IMR-90 (cell line): ENCODE data around the gene PRKCSH. TPM values are rescaled to one million over a fixed set of nuclear protein-coding genes. Genes with fewer than 3 reads are reported as not detected.

ENCODE experiments used
- ATAC-seq: fragments of 200-7000 bp; cut with Tn5 transposase; 2 replicates; pipeline ENCODE4 v1.9.1; 2020; ENCODE audit warnings: low read depth, mild to moderate bottlenecking, moderate library complexity
- BruUV-seq: library from RNA; stranded (reverse); fragments of 400-500 nt; replicated peaks from 2 replicates; lab custom pipeline; 2021; lab: Mats Ljungman, UMichigan
- CTCF ChIA-PET: fragments of 300-600 bp; formaldehyde crosslinking; extraction: SDS; loops from one replicate; lab custom pipeline; 2021; ENCODE audit warnings: antibody characterized with exemption; lab: Yijun Ruan, JAX
- POLR2A ChIA-PET: fragments of 300-600 bp; sonication (Branson Sonifier 250); formaldehyde crosslinking; loops from one replicate; lab custom pipeline; 2022; ENCODE audit warnings: antibody characterized with exemption; ENCODE audit not compliant: unreplicated experiment; lab: Charles Lee
- DNase-seq: peaks from one replicate; pipeline ENCODE4 v3.0.0; 2013
- H2AFZ ChIP-seq: replicated peaks from 2 replicates; pipeline ENCODE3; 2013; ENCODE audit warnings: low read length, mild to moderate bottlenecking; ENCODE audit not compliant: poor library complexity
- H2AK5ac ChIP-seq: 2 replicates; pipeline ENCODE4 v1.6.1; 2013; ENCODE audit warnings: low read depth, low read length, inconsistent platforms
- H2AK9ac ChIP-seq: replicated peaks from 2 replicates; pipeline ENCODE3; 2013; ENCODE audit warnings: mild to moderate bottlenecking, low read depth, low read length, moderate library complexity; ENCODE audit not compliant: poor library complexity
- H2BK120ac ChIP-seq: 2 replicates; pipeline ENCODE4 v1.6.1; 2013; ENCODE audit warnings: low read depth, low read length, inconsistent platforms
- H2BK15ac ChIP-seq: 3 replicates; pipeline ENCODE4 v1.6.1; 2013; ENCODE audit warnings: low read depth, low read length, inconsistent platforms
- H2BK20ac ChIP-seq: 2 replicates; pipeline ENCODE4 v1.6.1; 2013; ENCODE audit warnings: low read depth, mild to moderate bottlenecking, inconsistent platforms, low read length, moderate library complexity
- H2BK5ac ChIP-seq: 2 replicates; pipeline ENCODE4 v1.6.1; 2013; ENCODE audit warnings: mild to moderate bottlenecking, low read depth, low read length, inconsistent platforms; ENCODE audit not compliant: poor library complexity, severe bottlenecking
- H3K14ac ChIP-seq: replicated peaks from 2 replicates; pipeline ENCODE4 v1.6.1; 2013; ENCODE audit warnings: low read depth, low read length, inconsistent platforms
- H3K18ac ChIP-seq: 2 replicates; pipeline ENCODE4 v1.6.1; 2013; ENCODE audit warnings: low read depth, low read length, control low read depth
- H3K23ac ChIP-seq: 2 replicates; pipeline ENCODE4 v1.6.1; 2013; ENCODE audit warnings: low read depth, low read length, inconsistent platforms
- H3K27ac ChIP-seq: 2 replicates; pipeline ENCODE4 v1.5.1; 2013; ENCODE audit warnings: mild to moderate bottlenecking, control low read depth, low read length; ENCODE audit not compliant: insufficient read depth
- H3K27me3 ChIP-seq: 2 replicates; pipeline ENCODE4 v1.6.1; 2013; ENCODE audit warnings: low read length; ENCODE audit not compliant: control insufficient read depth, insufficient read depth
- H3K36me3 ChIP-seq: 2 replicates; pipeline ENCODE4 v1.6.1; 2013; ENCODE audit warnings: low read length, mixed read lengths; ENCODE audit not compliant: control insufficient read depth, insufficient read depth
- H3K4ac ChIP-seq: 2 replicates; pipeline ENCODE4 v1.6.1; 2013; ENCODE audit warnings: low read depth, low read length, inconsistent platforms
- H3K4me1 ChIP-seq: 2 replicates; pipeline ENCODE4 v1.6.1; 2013; ENCODE audit warnings: low read length, mixed read lengths; ENCODE audit not compliant: control insufficient read depth, insufficient read depth
- H3K4me2 ChIP-seq: 2 replicates; pipeline ENCODE4 v1.6.1; 2013; ENCODE audit warnings: low read depth, mild to moderate bottlenecking, control low read depth, low read length, moderate library complexity
- H3K4me3 ChIP-seq: 2 replicates; pipeline ENCODE4 v1.5.1; 2013; ENCODE audit warnings: low read depth, mild to moderate bottlenecking, control low read depth, low read length, moderate library complexity; ENCODE audit not compliant: insufficient read depth
- H3K56ac ChIP-seq: 2 replicates; pipeline ENCODE4 v1.6.1; 2013; ENCODE audit warnings: low read length, inconsistent platforms; ENCODE audit not compliant: insufficient read depth; ENCODE audit errors: extremely low read depth
- H3K79me1 ChIP-seq, 2 experiments: 2 replicates each; pipeline ENCODE4 v1.6.1; 2013; ENCODE audit warnings: low read length in 2 of 2, inconsistent platforms in 1 of 2, low read depth in 1 of 2
- H3K9ac ChIP-seq: 2 replicates; pipeline ENCODE4 v1.6.1; 2013; ENCODE audit warnings: low read depth, low read length, control low read depth
- H3K9me1 ChIP-seq: 2 replicates; pipeline ENCODE4 v1.6.1; 2013; ENCODE audit warnings: low read length, inconsistent platforms; ENCODE audit not compliant: insufficient read depth
- H3K9me3 ChIP-seq: 2 replicates; pipeline ENCODE4 v1.6.1; 2013; ENCODE audit warnings: low read length; ENCODE audit not compliant: control insufficient read depth, insufficient read depth
- H4K20me1 ChIP-seq: 2 replicates; pipeline ENCODE4 v1.6.1; 2013; ENCODE audit warnings: low read length, inconsistent platforms; ENCODE audit not compliant: insufficient read depth
- H4K5ac ChIP-seq: 2 replicates; pipeline ENCODE4 v1.6.1; 2013; ENCODE audit warnings: mild to moderate bottlenecking, low read depth, low read length, control low read depth
- H4K8ac ChIP-seq, 2 experiments: 2 replicates each; pipeline ENCODE4 v1.6.1; 2013; ENCODE audit warnings: low read depth in 2 of 2, low read length in 2 of 2, control low read depth in 1 of 2, inconsistent platforms in 1 of 2
- H4K91ac ChIP-seq: 2 replicates; pipeline ENCODE4 v1.6.1; 2013; ENCODE audit warnings: low read depth, low read length, inconsistent platforms; ENCODE audit not compliant: insufficient read depth
- CHD1 ChIP-seq: IDR thresholded peaks from 2 replicates; pipeline ENCODE4 v1.6.1; 2012; ENCODE audit warnings: low read depth, low read length, improper control_type of control experiment
- CTCF ChIP-seq: conservative IDR thresholded peaks from 2 replicates; pipeline ENCODE4 v1.5.1; 2012; ENCODE audit warnings: mild to moderate bottlenecking, low read depth, low read length, improper control_type of control experiment
- MAZ ChIP-seq: IDR thresholded peaks from 2 replicates; pipeline ENCODE4 v1.6.1; 2012; ENCODE audit warnings: low read depth, mild to moderate bottlenecking, low read length, improper control_type of control experiment, moderate library complexity, borderline replicate concordance
- MXI1 ChIP-seq: IDR thresholded peaks from 2 replicates; pipeline ENCODE4 v1.6.1; 2012; ENCODE audit warnings: low read depth, mild to moderate bottlenecking, low read length, moderate library complexity, borderline replicate concordance
- SMC3 ChIP-seq: fragments of 150-350 bp; IDR thresholded peaks from 2 replicates; pipeline ENCODE4 v1.6.1; 2016; ENCODE audit warnings: low read depth, mild to moderate bottlenecking, antibody characterized with exemption, low read length, moderate library complexity
- WGBS, 2 experiments: methylation state at CpG; one replicate each; pipeline versions ENCODE4 v1.1.5 to v1.1.7; 2013; ENCODE audit warnings: missing lambda C conversion rate in 2 of 2; ENCODE audit not compliant: insufficient read length in 1 of 2; ENCODE audit errors: extremely low coverage in 2 of 2; 5-methylcytosine and 5-hydroxymethylcytosine counted together
- dilution Hi-C: fragments of 300-500 bp; cut with HindIII; formaldehyde crosslinking; loops from one replicate; pipeline ENCODE4 v1.14.3; 2018; ENCODE audit warnings: low sequenced_read_pairs; ENCODE audit not compliant: unreplicated experiment
- in situ Hi-C: fragments of 300-500 bp; cut with MboI; formaldehyde crosslinking; loops from 3 replicates; pipeline ENCODE4 v1.14.3; 2019; ENCODE audit warnings: low sequenced_read_pairs, inconsistent platforms, mixed read lengths
- intact Hi-C: fragments of 100-400 bp; cut with micrococcal nuclease; formaldehyde crosslinking; loops from 2 replicates; pipeline ENCODE4 v1.10.0; 2022
- polyA plus RNA-seq, 3 experiments: library from polyadenylated mRNA; depleted of rRNA; stranded (reverse); fragments of >200 nt; gene quantifications; 2 replicates each; pipeline ENCODE4 v1.2.3, GENCODE V29; 2012; ENCODE audit warnings: low replicate concordance in 1 of 3
- total RNA-seq: library from RNA; depleted of rRNA; stranded (reverse); fragments of >200 nt; gene quantifications from 2 replicates; pipeline ENCODE4 v1.2.3, GENCODE V29; 2012
- TF ChIP-seq, protein P1 (sequence below): fragments of 150-350 bp; IDR thresholded peaks from 2 replicates; pipeline ENCODE4 v1.6.1; 2017; ENCODE audit warnings: mild to moderate bottlenecking, antibody characterized with exemption, low read length, low read depth

Gene PRKCSH
- total and polyA plus RNA-seq, 2 of the 4 experiments (the other 2 are of a cell fraction), result 36.0 to 252 TPM

DNA sequence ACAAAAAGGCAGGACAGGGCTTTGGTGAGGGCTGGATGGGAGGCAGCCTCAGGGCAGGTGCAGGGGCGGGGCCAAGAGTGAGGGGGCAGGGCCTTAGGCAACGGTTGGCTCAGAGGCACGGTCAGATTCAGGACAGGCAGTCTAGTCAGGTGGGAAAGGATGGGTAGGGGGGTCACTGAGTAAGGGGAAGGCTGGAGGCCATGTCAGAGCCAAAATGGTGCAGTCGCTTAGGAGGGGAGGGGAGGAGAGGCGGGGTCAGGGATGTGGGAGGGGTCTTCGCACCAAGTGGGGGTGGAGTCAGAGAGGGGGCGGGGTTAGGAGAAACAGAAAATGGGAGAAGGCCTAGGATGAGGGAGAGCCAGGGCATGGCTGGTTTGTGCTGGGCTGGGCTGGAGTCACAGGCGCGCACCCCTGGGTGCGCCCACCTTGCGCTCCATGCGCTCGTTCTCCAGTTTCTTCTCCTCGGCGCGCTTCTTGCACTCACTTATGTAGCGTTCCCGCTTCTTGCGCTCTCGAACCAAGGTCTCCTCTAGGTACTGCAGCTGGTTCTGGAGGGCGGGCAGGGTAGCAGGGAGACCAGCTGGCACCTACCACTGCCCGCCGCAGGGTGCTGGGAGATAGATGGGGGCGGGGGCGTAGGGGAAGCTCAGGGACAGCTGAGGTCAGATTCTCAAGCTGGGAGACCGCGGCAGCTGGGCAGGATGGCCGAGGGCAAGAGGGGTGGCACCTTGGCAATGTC is 9.5 kb upstream of the PRKCSH start:
- H3K9me1 ChIP-seq, result no peaks in the 10 kb centered on the region

More for the DNA sequence above, 9.5 kb upstream of the PRKCSH start:
- H3K9ac ChIP-seq, result no peak overlapping the region
- no peak overlapping the region for H3K14ac ChIP-seq
- no peak overlapping the region for H2BK15ac ChIP-seq
- no peak overlapping the region for H3K23ac ChIP-seq
- no peaks in the 10 kb centered on the region for H3K4me1 ChIP-seq
- no TSS peak for BruUV-seq
- intact Hi-C loops, result no loop called here
- H3K56ac ChIP-seq, result no peak overlapping the region
- no peak overlapping the region for H2BK120ac ChIP-seq
- WGBS, 2 experiments, result 91% methylated on average over 12 of the region's 28 CpGs; no CpG with 5 or more reads in 1 of the 2 experiments
- ATAC-seq (no peak), DNase-seq (no peak)
- no peaks in the 10 kb centered on the region for H3K79me1 ChIP-seq
- H2AK5ac ChIP-seq, result no peak overlapping the region
- no peak for TF ChIP-seq CHD1
- TF ChIP-seq CTCF, result no peak
- TF ChIP-seq SMC3, result no peak
- TF ChIP-seq MXI1, result no peak
- TF ChIP-seq MAZ, result no peak
- TF ChIP-seq, protein P1, sequence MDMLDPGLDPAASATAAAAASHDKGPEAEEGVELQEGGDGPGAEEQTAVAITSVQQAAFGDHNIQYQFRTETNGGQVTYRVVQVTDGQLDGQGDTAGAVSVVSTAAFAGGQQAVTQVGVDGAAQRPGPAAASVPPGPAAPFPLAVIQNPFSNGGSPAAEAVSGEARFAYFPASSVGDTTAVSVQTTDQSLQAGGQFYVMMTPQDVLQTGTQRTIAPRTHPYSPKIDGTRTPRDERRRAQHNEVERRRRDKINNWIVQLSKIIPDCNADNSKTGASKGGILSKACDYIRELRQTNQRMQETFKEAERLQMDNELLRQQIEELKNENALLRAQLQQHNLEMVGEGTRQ, result no peak
- H4K20me1 ChIP-seq, result no peaks in the 10 kb centered on the region
- no peak overlapping the region for H3K18ac ChIP-seq
- no peak overlapping the region for H3K4me2 ChIP-seq
- no peak overlapping the region for H3K27ac ChIP-seq
- no peaks in the 10 kb centered on the region for H3K9me3 ChIP-seq
- no peak overlapping the region for H2AK9ac ChIP-seq
- H3K4ac ChIP-seq, result no peak overlapping the region
- H3K4me3 ChIP-seq, result no peak overlapping the region
- no peak overlapping the region for H2BK20ac ChIP-seq
- in situ Hi-C loops, result no loop called here
- H3K36me3 ChIP-seq, result no peaks in the 10 kb centered on the region
- H2AFZ ChIP-seq, result no peak overlapping the region
- H4K91ac ChIP-seq, result no peak overlapping the region
- H2BK5ac ChIP-seq, result no peak overlapping the region
- dilution Hi-C loops, result no loop called here
- ChIA-PET POLR2A (no interaction called here), CTCF (no interaction called here)
- H3K27me3 ChIP-seq, result peaks cover 26% of the 10 kb centered on the region
- H4K8ac ChIP-seq, result no peak overlapping the region
- H4K5ac ChIP-seq, result no peak overlapping the region
